NCI-H1417 (cell line): ENCODE data around the gene OPCML.

Experiments used
- DNase-seq, 3 experiments: peaks; one replicate each; lab custom pipeline; 2025; lab: John Stamatoyannopoulos, UW

OPCML gene

DNA sequence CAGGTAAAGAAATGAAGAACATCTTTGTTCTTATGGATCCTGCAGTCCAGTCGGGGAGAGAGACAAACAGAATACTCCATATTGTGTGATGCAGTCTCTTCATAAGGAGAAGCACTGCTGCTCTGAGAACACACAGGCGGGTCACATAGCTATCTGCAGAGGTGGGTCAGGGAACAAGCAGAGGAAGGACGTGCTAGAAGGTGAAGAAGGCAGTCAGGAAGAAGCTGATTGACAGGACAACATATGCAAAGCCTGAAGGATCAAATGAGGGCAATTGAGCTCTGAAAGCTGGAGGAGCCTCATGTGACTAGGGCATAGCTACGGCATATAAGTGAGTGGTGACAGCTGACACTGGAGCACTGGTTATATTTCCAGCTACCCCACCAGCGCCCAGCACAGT, 122.5 kb downstream of the OPCML start:
- DNase-seq = no peak

DNA sequence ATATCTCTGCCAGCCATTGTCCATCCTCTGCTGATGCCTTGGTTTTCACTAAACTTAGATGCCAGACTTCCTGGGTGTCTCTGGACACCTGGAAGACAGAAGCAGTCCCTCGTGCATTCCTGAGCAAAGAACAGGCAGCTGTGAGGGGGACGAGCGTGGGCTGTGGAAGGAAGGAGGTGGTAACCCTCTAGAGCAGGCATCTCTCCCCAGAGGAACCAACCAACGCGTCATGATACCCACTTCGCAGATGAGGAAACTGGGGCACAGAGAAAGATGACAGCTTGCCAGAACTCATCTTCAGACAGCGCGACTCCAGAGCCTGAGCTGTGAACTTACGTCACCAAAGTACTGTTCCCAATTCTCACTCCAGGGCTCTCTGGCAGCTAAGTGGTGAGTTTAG, 123.4 kb downstream of the OPCML start:
- DNase-seq = no peak

DNA sequence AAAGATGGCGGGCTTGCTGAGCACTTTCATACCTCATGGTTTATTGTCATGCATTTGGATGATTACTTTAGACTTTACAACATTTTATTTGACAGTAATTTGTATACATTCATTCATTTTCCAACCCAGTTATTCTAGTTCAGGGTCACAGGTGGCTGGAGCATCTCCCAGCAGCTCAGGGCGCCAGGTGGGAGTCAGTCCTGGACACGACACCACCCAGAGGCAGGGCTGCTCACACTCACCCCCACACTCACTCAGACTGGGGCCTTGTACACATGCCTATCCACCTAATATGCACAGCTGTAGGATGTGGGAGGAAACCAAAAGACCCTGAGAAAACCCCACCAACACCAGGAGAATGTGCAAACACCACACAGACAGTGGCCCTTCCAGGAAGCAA, 123.9 kb downstream of the OPCML start:
- DNase-seq = no peak

DNA sequence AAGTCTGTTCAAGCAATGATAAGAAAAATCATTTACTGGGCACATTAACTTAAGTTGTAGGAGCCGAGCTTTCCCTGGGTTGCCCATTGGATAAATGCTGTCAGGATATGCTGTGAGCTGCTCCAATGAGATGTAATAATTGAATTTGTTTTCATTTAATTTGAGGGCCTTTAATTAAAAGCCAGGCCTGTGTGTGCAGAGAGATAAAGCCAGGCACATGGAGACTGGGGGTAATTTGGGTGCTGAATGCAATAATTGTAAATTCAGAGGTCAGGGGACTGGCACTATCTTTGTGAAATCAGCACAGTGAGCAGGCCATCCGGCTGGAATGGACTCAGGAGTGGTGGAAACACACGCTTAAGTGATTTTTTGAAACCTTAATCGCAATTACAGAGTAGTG, 125.8 kb downstream of the OPCML start:
- no peak for DNase-seq

DNA sequence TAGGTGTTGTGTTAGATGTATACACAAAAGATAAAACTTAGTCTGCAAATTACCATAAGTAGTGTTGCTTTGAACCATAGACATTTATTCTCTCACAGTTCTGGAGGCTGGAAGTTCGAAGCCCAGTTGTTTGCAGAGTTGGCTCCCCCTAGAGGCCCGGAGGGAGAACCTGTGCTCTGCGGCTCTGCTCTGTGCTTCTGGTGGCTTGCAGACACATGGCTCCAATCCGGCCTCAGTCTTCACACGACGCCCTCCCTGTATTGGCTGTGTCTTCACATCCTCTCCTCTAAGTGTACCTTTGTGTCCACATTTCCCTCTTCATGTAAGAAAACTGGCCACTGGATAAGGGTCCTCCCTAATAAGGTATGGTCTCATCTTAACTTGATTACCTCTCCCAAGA, 128.4 kb downstream of the OPCML start:
- peak in 2 of 3 experiments; percentile 20 to 60 for DNase-seq

DNA sequence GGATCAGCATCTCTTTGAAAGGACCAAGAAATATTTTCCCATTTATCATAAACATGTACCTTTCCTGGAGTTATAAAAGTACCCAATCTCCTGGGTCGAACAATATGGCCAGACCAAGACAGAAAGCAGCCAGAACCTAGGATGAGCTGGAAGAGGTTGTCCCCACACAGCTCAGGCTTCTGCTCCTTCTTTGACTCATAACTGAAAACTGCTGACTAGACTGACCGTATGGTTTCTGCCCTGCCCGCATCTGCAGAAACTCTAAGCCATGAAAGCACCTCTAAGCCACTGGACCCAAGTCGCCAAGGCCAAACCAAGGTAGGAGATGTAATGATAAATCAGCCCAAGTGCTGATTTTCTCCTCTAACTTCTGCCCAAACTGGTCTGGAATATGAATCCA, 129.8 kb downstream of the OPCML start:
- DNase-seq = no peak

DNA sequence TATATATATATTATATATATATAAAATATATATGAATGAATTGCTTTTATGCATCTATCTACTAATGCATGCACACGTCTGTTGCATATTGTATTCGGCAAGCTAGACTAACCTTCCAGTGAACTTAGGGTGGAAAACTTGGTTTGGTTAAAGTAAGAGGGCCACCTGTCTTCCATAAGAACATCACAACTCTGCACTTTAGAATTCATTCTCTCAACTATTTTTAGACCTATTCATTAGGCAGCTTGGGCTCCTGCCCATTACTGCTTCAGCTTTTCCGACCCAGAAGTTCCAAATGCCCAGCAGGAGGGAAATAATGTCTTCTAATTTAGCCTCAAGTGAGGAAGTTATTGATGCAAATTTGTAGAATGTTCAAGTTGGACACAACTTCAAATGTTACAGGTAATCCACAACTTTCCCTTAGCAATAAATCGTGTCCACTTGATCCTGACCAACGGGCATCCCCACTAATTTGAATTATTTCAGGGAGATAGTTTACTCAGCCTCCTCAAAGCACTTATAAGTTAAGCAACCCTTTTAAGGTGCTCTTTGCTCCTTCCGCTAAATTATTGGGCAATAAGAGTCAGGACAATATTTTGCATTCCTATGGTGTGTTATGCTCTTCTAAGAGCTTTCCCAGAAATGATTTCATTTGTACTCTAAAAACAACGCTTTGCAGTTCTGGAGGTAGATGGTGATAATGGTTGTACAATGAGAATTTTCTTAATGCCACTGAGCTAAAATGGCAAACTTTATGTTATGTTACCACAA, 132.3 kb downstream of the OPCML start:
- no peak for DNase-seq

DNA sequence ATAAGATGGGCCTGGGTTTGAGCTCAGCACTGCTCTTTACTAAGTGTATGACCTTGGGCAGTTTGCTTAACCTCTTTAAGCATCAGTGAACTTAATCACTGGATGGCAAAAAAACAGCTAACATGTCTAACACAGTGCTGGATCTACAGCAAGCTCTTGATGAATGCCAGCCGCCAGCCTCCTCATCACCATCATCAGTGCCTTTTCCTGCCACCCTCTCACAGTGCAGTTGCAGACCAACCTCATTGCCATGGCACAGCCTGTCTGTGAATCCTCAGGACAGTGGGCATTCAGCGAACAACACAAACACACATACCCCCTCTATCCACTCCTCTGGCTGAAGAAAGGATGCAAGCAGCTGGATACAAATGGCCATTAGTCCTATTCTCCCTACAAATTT, 133.0 kb downstream of the OPCML start:
- no peak for DNase-seq

DNA sequence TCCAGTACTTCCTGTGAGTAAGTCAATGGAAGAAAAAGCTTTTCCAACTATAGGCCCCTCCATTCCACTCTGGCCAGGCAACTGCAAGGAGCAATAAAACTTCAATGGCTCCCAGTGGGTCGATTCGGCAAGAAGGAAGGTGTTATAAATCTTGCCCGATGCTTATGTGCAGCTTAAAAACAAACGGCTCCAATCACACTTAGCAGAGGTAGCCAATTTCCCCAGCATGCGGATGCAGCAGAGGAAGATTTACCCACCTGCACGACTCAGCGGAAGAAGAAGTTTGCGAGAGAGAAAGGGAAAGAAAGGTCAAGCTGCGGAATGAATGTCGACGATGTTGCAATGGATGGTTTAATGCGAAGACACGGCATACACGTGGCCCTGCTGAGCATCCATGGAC, 141.5 kb downstream of the OPCML start:
- DNase-seq = no peak

DNA sequence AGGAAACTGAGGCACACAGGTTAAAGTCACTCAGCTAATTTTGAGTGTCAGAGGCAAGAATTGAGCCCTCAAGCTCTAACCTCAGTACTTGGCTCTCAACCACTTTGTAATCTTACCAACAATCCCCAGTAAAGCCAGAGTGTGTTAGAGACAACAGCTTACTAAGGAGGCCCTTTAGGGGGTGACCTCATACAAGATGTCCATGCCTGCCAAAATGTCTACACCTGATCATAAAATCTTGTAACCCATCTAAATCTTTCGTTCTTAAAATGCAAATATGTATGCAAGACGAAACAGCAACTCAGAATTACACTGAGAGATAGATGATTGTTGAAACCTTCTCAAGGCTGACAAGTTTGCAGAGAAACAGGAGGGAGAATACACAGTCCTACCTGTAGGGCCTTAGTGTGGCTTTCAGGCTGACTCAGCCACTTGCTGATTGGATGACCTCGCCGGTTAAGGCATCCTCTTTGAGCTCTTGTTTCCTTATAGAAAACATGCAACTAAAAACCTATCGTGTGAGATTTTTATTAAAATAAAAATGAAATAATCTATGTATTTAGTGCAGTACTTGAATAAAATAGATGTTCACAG, 143.2 kb downstream of the OPCML start:
- DNase-seq = no peak

DNA sequence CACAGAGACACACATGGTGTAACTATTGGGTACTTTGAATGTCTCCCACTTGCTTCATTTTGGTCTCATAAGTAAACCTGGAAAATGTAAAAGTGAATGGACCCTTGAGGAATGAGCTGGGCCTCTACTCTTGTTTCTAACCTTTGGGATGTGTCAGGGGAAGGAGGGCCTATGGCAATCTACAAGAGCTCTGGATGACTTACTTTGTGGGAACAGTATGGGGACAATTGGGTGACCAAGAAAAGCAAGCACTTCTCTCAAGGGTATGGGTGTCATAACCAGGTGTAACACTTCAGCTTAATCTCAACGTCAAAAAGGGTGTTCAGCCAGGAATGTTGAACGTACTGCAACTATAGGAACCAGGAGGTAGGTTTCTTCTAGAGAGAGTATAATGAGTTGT, 144.0 kb downstream of the OPCML start:
- DNase-seq = no peak

DNA sequence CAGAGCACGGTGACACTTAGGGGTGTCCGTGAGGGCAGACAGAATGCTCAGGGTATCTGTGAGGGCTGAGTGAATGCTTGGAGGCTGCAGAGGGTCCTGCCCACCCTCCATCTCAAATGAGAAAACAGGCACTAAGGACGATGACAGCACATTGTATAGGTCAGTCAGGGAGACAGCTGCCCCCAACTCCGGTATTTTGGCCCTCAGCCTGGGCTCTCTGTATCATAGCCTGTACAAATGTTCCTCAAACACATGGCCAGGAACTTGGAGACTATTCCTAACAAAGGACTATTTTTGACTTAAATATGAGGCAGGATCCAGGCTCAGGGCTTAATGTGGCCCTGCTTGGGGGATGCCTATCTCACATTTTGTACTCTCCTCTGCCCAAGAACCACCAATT, 145.4 kb downstream of the OPCML start:
- DNase-seq = no peak

DNA sequence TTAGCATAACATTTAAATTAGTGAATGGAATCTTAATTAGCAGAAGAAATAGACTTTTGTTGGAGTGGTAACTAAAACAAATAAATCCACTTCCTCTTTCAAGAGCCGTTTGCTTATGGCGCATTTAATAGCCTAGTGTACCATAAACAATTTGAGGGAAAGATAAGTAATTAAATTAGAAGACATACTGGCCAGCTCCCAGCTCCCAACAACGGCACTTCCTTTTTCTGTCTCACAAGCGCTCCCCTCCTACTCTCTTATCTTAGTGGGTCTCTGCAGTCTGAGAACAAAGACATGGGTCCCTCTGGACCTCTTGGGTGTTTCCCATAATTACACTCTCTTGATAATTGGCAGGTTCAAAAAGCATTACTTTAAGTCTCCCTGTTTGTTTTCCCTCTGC, 146.0 kb downstream of the OPCML start:
- DNase-seq = peak in 2 of 3 experiments; percentile 70 to 93

DNA sequence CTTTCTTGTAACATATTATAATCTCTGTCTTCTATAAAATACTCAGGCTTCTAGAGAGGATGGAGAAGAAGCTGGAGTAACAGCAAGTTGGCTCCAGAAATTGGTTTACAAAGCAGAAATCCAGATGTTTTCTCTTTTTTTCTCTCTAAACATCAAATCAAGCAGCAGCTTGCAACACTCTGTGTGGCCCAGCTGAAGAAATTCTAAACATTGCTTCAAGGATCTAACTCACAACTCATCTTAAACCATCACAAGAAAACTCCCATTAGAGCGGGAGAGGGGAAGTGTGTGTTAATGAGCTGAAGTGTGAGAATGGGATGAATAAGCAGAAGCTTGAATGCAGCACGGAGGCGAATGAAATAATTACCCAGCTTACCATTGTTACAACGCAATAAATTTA, 146.5 kb downstream of the OPCML start:
- DNase-seq = peak in 2 of 3 experiments; percentile 26 to 76

DNA sequence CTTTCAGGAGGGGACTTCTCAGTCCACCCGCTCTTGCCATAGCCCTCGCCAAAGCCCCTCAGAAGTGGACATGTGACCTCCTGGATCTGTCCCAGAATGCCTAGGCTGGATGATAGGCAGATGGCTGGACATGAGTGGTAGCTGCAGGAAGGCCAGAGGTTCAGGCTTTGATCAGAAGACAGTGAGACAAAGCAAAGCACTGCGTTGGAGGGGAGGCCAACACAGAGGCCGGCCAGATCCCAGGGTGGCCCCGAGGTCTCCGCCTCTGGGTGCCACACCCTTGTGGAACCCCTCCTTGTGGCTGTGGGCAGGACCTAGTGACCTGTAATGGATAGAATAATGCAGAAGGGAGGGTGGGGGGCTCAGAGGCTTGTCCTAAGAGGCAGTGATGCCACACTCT, 147.6 kb downstream of the OPCML start:
- no peak for DNase-seq

DNA sequence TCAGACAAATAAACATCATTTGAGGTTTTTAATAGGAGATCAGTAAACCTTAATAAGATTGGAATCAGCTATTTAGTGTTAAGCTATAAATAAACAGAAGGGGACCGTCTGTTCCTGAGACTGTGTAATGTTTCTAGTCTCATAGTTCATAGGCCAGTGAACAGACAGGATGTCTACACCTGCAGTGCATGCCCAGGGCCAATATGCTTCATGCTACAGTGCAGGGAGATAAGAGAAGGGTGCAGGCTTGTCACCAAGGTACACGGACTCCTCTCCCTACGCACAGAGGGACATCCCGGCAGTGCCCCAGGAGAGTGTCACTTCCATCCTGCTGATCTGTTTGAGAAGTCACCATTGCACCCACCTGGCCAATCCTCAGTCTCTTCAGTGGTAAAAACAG, 148.6 kb downstream of the OPCML start:
- no peak for DNase-seq

DNA sequence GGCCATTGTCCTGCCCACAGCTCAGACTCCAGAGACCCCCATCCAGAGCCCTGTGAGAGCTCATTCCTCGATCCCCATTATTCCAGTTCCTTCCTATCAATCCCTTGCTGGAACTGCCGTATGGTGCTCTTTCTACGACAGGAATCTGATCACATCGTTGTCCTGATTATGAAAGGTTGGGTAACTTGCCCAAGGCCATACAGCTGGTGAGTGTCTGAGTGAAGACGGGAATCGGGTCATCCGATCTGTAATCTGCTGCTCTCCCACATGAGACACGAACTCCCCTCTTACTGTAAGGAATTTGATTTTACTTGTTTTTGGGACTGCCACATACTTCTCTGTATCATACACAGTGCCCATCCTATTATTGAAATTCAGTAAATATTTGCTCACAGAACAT, 149.1 kb downstream of the OPCML start:
- DNase-seq = no peak

DNA sequence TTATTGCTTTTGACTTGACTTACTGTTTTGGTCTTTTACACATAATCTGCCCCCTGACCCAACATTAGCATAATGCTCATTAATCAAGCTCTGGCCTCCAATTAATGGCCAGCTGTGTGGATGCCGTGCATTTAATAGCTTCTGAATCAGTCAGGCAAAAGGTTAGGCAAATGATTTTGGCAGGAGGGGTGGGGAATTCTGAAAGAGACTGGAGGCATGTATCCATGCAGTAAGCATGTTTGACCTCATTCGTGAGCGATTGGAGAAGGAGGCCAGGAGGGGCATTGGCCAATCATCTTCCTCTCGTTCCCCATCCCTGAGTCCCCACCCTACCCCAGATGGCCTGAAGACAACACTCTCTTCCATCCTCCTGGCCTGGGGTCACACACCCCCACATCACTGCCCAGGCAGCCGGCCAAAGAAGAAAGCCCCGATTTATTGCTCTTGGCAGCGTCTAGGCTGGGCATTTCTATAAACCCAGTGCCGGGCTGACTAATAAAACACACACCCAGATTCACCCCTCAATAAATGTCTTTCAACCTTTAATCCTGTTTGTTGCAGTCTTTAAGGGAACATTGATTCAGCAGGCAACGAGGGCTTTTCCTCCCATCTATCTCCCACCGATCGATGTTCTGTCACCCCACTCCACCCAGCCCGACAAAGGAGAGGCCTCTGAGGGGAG, 150.0 kb downstream of the OPCML start:
- no peak for DNase-seq

DNA sequence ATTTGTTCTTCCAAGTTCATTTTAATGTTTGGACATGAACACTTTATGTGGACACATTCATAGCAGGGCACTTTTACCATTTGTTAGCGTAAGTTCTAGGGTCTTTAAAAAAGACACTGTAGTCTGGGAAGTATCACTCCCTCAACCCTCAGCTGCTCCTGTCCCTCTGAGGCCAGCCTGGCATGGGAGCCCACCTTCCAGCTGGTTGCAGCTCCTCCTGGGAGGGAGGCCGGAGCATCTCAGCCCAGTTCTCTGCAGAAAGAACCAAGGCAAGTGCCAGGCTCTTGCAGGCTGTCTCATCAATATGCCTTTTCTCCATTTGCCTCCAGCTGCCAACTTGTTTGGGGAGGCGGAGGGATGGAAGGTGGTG, 150.6 kb downstream of the OPCML start:
- no peak for DNase-seq

DNA sequence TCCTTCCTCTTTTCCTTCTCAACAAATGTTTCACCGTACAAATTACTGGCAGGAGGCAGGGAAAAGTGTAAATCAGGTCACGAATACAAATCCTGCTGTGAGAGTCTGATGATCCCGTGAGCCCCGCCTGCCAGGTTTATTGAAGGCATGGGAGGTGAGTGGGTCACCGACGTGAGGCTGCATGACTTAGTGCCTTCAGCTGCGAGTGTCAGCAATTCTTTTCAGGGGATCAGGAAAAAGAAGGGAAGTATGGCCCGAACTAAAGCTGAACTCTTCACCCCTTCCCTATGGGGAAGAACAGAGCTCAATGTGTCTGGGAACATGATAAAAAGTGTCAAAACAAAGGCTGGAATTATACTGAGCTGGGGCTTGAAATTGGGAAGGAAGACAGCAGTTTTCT, 166.2 kb downstream of the OPCML start:
- DNase-seq = no peak

DNA sequence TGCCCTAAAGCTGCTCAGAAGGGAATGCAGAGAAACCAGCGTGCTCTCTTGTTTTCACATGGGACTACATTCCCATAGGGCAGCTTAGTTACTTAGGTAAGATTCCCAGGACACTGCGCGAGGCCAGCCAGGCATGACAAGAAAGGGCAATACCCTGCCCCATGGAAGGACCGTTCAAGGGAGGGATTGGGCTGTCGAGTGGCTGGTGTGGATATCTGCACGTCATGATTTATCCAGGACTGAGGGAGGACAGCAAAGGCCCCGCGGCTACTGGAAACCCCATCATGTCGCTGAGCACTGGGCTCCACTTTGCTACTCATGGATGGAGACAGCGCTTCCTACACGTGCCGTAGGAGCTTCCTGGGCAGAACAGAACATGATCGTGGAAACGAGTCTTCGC, 169.4 kb downstream of the OPCML start:
- no peak for DNase-seq

DNA sequence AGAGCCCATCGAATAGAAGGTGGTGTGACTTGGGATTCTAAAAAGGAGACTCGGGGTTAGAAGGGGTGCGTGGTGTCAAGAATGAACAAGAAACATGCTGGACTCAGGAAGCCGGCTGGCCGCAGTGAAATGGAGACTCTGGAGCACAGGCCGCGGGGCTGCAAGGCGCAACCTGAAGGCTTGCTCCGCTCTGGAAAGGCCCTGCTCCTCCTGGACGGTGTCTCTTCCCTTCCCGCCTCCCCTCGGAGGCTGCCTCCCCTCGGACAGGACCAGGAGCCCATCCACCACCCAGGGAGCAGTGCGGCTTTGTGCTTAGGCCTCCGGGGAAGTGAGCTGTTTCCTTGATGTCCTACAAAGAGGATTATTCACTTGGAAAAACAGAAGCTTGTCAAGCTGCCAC, 170.1 kb downstream of the OPCML start:
- no peak for DNase-seq

DNA sequence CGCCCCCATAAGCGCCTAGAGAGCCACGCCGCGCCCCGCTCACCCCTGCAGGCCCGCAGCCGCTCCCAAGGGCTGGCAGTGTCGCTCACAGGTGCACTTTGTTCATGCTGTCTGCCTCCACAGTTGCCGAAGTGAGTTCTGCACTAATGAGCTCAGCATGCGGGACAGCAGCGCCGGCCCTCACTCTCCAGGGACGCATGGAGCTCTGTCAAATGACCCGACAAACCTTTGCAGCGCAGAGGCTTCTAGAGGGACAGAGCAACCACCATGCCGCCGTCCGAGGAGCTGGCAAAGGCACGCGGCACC, 170.7 kb downstream of the OPCML start:
- DNase-seq = no peak
